ENCODE results near the gene CDH4. TPM values are rescaled to one million over a fixed set of nuclear protein-coding genes. Genes with fewer than 3 reads are reported as not detected.

CDH4 gene
- total RNA-seq, 4 donors from 2014 or later = 0.71 to 4.2 (median 2.9) TPM

- no peak overlapping the region for H3K4me3 ChIP-seq (ENCODE audit: low read depth, poor library complexity, severe bottlenecking)
- DNase-seq (ENCODE audit: low spot score in 2 of 2) = no peak
- intact Hi-C loops (cut with DNase I; ENCODE audit: low total_unique reads) = no loop called here
- 59 to 60% methylated on average over 7 of the region's 7 CpGs for WGBS, 2 donors
- no peak for TF ChIP-seq POLR2A (IDR thresholded peaks at IDR 0.05)
- TF ChIP-seq, protein P1, sequence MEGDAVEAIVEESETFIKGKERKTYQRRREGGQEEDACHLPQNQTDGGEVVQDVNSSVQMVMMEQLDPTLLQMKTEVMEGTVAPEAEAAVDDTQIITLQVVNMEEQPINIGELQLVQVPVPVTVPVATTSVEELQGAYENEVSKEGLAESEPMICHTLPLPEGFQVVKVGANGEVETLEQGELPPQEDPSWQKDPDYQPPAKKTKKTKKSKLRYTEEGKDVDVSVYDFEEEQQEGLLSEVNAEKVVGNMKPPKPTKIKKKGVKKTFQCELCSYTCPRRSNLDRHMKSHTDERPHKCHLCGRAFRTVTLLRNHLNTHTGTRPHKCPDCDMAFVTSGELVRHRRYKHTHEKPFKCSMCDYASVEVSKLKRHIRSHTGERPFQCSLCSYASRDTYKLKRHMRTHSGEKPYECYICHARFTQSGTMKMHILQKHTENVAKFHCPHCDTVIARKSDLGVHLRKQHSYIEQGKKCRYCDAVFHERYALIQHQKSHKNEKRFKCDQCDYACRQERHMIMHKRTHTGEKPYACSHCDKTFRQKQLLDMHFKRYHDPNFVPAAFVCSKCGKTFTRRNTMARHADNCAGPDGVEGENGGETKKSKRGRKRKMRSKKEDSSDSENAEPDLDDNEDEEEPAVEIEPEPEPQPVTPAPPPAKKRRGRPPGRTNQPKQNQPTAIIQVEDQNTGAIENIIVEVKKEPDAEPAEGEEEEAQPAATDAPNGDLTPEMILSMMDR (IDR thresholded peaks at IDR 0.05) = no peak
These were observed 352.5 kb downstream of the CDH4 start for GRCh38 chr20:61604549-61604948.

GRCh38 chr20:61605283-61605682, 353.2 kb downstream of the CDH4 start:
- TF ChIP-seq POLR2A (IDR thresholded peaks at IDR 0.05) = no peak
- TF ChIP-seq, protein P1 (IDR thresholded peaks at IDR 0.05) = no peak

GRCh38 chr20:61605862-61606557, 353.9 kb downstream of the CDH4 start:
- H3K4me3 ChIP-seq (ENCODE audit: low read depth, poor library complexity, severe bottlenecking) = no peak overlapping the region
- WGBS, 2 donors = 86 to 91% methylated on average over 11 to 12 of the region's 12 CpGs
- no peak for DNase-seq (ENCODE audit: low spot score in 2 of 2)
- TF ChIP-seq POLR2A (IDR thresholded peaks at IDR 0.05) = no peak
- TF ChIP-seq, protein P1 (IDR thresholded peaks at IDR 0.05) = no peak
- intact Hi-C loops (cut with DNase I; ENCODE audit: low total_unique reads) = no loop called here

More at GRCh38 chr20:61605283-61605682, 353.2 kb downstream of the CDH4 start:
- intact Hi-C loops (cut with DNase I; ENCODE audit: low total_unique reads) = no loop called here
- H3K4me3 ChIP-seq (ENCODE audit: low read depth, poor library complexity, severe bottlenecking) = no peak overlapping the region
- DNase-seq (ENCODE audit: low spot score in 2 of 2) = no peak

GRCh38 chr20:61608275-61609085, 356.4 kb downstream of the CDH4 start:
- 53 to 55% methylated on average over 21 of the region's 21 CpGs for WGBS, 2 donors

DNA sequence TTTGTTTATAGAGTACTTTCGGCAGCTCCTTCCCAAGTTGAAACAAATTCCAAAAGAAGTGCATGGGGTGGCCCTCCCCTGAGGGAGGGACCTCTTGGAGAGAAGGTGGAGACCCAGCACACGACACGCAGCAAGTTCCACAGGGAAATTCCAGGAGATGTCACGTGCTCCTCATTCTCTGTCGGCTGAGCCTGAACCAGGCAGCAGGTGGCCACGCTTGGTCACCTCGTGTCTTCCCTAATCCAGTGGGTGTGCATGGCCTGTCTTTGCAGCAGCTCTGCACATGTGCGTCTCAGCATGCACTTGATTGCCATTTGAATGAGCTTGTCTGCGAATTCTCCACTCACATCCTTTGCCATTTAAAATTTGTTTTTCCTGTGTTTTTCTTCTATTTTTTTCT, 357.4 kb downstream of the CDH4 start:
- DNase-seq (ENCODE audit: low spot score in 2 of 2) = no peak
- WGBS, 2 donors = 41 to 50% methylated on average over 9 of the region's 9 CpGs
- intact Hi-C loops (cut with DNase I; ENCODE audit: low total_unique reads) = no loop called here
- TF ChIP-seq POLR2A (IDR thresholded peaks at IDR 0.05) = no peak
- TF ChIP-seq, protein P1 (IDR thresholded peaks at IDR 0.05) = no peak
- H3K4me3 ChIP-seq (ENCODE audit: low read depth, poor library complexity, severe bottlenecking) = no peak overlapping the region

More at GRCh38 chr20:61608275-61609085, 356.4 kb downstream of the CDH4 start:
- H3K4me3 ChIP-seq (ENCODE audit: low read depth, poor library complexity, severe bottlenecking) = no peak overlapping the region
- no peak for DNase-seq (ENCODE audit: low spot score in 2 of 2)
- intact Hi-C loops (cut with DNase I; ENCODE audit: low total_unique reads) = no loop called here
- TF ChIP-seq POLR2A (IDR thresholded peaks at IDR 0.05) = no peak
- TF ChIP-seq, protein P1 (IDR thresholded peaks at IDR 0.05) = no peak
